WTC11 (cell line): Measurements from ENCODE around the gene RASSF8. TPM values are rescaled to one million over a fixed set of nuclear protein-coding genes. Genes with fewer than 3 reads are reported as not detected.

Experiments
- ATAC-seq: fragments of 200-7000 bp; cut with Tn5 transposase; 2 replicates; pipeline ENCODE4 v1.10.0; 2021; ENCODE audit warnings: mild to moderate bottlenecking, moderate library complexity
- CTCF ChIA-PET: fragments of 300-600 bp; sonication (Branson Sonifier 250); formaldehyde crosslinking; loops from one replicate; lab custom pipeline; 2021; ENCODE audit warnings: antibody characterized with exemption; lab: Charles Lee
- POLR2A ChIA-PET: fragments of 350-600 bp; sonication (Branson Sonifier 250); formaldehyde crosslinking; loops from one replicate; lab custom pipeline; 2021; ENCODE audit warnings: antibody characterized with exemption; lab: Charles Lee
- DNase-seq: peaks from one replicate; pipeline ENCODE4 v3.0.0; 2021; ENCODE audit warnings: low spot score
- H3K27ac Mint-ChIP-seq: 2 replicates; pipeline ENCODE4 v1.8.0; 2021; ENCODE audit warnings: mixed read lengths
- H3K27me3 Mint-ChIP-seq: 2 replicates; pipeline ENCODE4 v1.8.0; 2021; ENCODE audit warnings: low read depth, mild to moderate bottlenecking, moderate library complexity, mixed read lengths
- H3K36me3 Mint-ChIP-seq: 2 replicates; pipeline ENCODE4 v1.8.0; 2021; ENCODE audit warnings: mixed read lengths
- H3K4me1 Mint-ChIP-seq: 2 replicates; pipeline ENCODE4 v1.8.0; 2022; ENCODE audit warnings: mixed read lengths
- H3K4me3 Mint-ChIP-seq: 2 replicates; pipeline ENCODE4 v1.8.0; 2021; ENCODE audit warnings: mild to moderate bottlenecking, moderate library complexity, mixed read lengths
- H3K9me3 Mint-ChIP-seq: 2 replicates; pipeline ENCODE4 v1.8.0; 2021; ENCODE audit warnings: mixed read lengths
- CREM ChIP-seq: sonication (generic); formaldehyde crosslinking; IDR thresholded peaks from 2 replicates; pipeline ENCODE4 v1.8.1; 2022; ENCODE audit warnings: mild to moderate bottlenecking, missing genetic modification reagents, moderate library complexity
- CTCF ChIP-seq: fragments of 200-600 bp; IDR thresholded peaks from 2 replicates; pipeline ENCODE4 v1.8.0; 2022; ENCODE audit warnings: antibody characterized with exemption
- ELF4 ChIP-seq: sonication (generic); formaldehyde crosslinking; IDR thresholded peaks from 2 replicates; pipeline ENCODE4 v1.8.1; 2022; ENCODE audit warnings: low read depth, mild to moderate bottlenecking, moderate library complexity, missing genetic modification reagents
- FOXK1 ChIP-seq: sonication (generic); formaldehyde crosslinking; IDR thresholded peaks from 2 replicates; pipeline ENCODE4 v1.8.0; 2022; ENCODE audit warnings: mild to moderate bottlenecking, moderate library complexity, missing genetic modification reagents
- GRHL2 ChIP-seq: fragments of 250-450 bp; sonication (Bioruptor Pico); IDR thresholded peaks from 2 replicates; pipeline ENCODE4 v1.8.0; 2022; ENCODE audit warnings: mild to moderate bottlenecking, moderate library complexity; ENCODE audit not compliant: insufficient replicate concordance, severe bottlenecking
- JAZF1 ChIP-seq: fragments of 250-450 bp; sonication (Bioruptor Pico); IDR thresholded peaks from 2 replicates; pipeline ENCODE4 v1.9.0; 2021; ENCODE audit warnings: moderate library complexity, mild to moderate bottlenecking, inconsistent platforms
- NFATC4 ChIP-seq: fragments of 250-450 bp; sonication (Bioruptor Pico); IDR thresholded peaks from 2 replicates; pipeline ENCODE4 v1.9.0; 2021; ENCODE audit warnings: mild to moderate bottlenecking
- NR2C2 ChIP-seq: sonication (generic); formaldehyde crosslinking; IDR thresholded peaks from 2 replicates; pipeline ENCODE4 v1.8.0; 2022; ENCODE audit warnings: mild to moderate bottlenecking, missing genetic modification reagents
- OVOL2 ChIP-seq: fragments of 250-450 bp; sonication (Bioruptor Pico); IDR thresholded peaks from 2 replicates; pipeline ENCODE4 v1.9.0; 2021; ENCODE audit warnings: mild to moderate bottlenecking, borderline replicate concordance
- PREB ChIP-seq: sonication (generic); formaldehyde crosslinking; IDR thresholded peaks from 2 replicates; pipeline ENCODE4 v1.8.1; 2022; ENCODE audit warnings: mild to moderate bottlenecking, missing genetic modification reagents, moderate library complexity, borderline replicate concordance
- SMAD3 ChIP-seq: sonication (generic); formaldehyde crosslinking; IDR thresholded peaks from 2 replicates; pipeline ENCODE4 v1.8.0; 2022; ENCODE audit warnings: missing genetic modification reagents, mild to moderate bottlenecking, borderline replicate concordance
- USF2 ChIP-seq: sonication (generic); formaldehyde crosslinking; IDR thresholded peaks from 2 replicates; pipeline ENCODE4 v1.8.1; 2023; ENCODE audit warnings: mild to moderate bottlenecking, missing genetic modification reagents, moderate library complexity
- ZNF121 ChIP-seq: sonication (generic); formaldehyde crosslinking; IDR thresholded peaks from 2 replicates; pipeline ENCODE4 v1.8.0; 2023; ENCODE audit warnings: missing genetic modification reagents
- ZNF263 ChIP-seq: sonication (generic); formaldehyde crosslinking; IDR thresholded peaks from 2 replicates; pipeline ENCODE4 v1.8.1; 2022; ENCODE audit warnings: low read depth, mild to moderate bottlenecking, moderate library complexity, missing genetic modification reagents
- ZNF317 ChIP-seq: sonication (generic); formaldehyde crosslinking; IDR thresholded peaks from 2 replicates; pipeline ENCODE4 v1.8.1; 2023; ENCODE audit warnings: low read depth, mild to moderate bottlenecking, moderate library complexity, missing genetic modification reagents, borderline replicate concordance
- ZNF512 ChIP-seq: sonication (generic); formaldehyde crosslinking; IDR thresholded peaks from 2 replicates; pipeline ENCODE4 v1.8.1; 2022; ENCODE audit warnings: missing genetic modification reagents, borderline replicate concordance
- total RNA-seq: library from RNA; stranded (reverse); gene quantifications from 3 replicates; pipeline ENCODE4 v1.2.3, GENCODE V29; 2021
- TF ChIP-seq, protein P1 (sequence below): sonication (generic); formaldehyde crosslinking; conservative IDR thresholded peaks from 2 replicates; pipeline ENCODE4 v1.8.1; 2023; ENCODE audit warnings: mild to moderate bottlenecking, low read depth, missing genetic modification reagents, moderate library complexity
- TF ChIP-seq, protein P2 (sequence below): sonication (generic); formaldehyde crosslinking; IDR thresholded peaks from 2 replicates; pipeline ENCODE4 v1.8.0; 2023; ENCODE audit warnings: missing genetic modification reagents, mild to moderate bottlenecking, borderline replicate concordance
- TF ChIP-seq, protein P3 (sequence below): sonication (generic); formaldehyde crosslinking; IDR thresholded peaks from 2 replicates; pipeline ENCODE4 v1.8.1; 2023; ENCODE audit warnings: mild to moderate bottlenecking, missing genetic modification reagents

RASSF8 gene
- total RNA-seq, 1 experiment from 2014 or later = 48.6 TPM

DNA sequence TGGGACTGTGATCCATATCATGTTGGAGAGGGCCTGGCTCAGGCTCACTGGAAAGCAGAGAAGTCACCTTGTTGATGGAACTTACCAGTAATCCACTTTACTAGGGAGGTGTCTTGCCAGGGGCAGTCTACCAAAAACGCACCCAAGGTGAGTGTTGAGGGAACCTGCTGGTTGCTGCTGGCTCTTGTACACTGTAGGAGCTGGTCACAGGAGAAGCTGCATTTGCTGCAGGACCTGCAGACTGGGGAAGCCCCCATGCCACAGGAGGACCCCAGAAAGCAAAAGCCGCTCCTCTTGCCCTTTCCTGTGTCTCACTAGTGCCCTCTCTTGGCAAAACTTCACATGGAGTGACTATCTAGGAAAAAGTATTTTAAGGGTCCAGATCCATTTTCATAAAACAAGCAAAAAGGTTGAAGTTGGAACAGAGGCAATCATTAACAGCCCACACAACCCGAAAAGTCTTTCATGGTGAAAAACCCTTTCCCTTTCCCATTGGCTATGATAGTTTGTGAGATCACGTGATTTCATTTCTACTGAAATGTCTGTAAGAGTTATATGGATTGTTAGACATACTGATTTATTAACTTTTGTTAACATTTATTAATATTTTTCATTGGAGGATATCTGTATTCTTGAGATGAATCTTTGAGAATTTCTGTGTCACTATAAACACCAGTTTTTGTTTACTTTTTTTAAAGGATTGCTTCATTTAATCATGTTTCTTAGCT is 59.2 kb downstream of the RASSF8 start:
- H3K4me1 Mint-ChIP-seq = peaks cover 45% of the 10 kb centered on the region
- CTCF ChIA-PET = interaction anchor here (0.7 to 2.7 kb wide), 4 partner anchors 17 to 582 kb away, joined by 3 to 9 read pairs (median 4); no protein-coding TSS in a partner anchor
- H3K36me3 Mint-ChIP-seq = no peaks in the 10 kb centered on the region
- DNase-seq (peak; percentile 41), ATAC-seq (peak; percentile 70)
- H3K27me3 Mint-ChIP-seq = no peaks in the 10 kb centered on the region
- no peaks in the 10 kb centered on the region for H3K9me3 Mint-ChIP-seq
- POLR2A ChIA-PET = no interaction called here
- TF ChIP-seq, protein P1, sequence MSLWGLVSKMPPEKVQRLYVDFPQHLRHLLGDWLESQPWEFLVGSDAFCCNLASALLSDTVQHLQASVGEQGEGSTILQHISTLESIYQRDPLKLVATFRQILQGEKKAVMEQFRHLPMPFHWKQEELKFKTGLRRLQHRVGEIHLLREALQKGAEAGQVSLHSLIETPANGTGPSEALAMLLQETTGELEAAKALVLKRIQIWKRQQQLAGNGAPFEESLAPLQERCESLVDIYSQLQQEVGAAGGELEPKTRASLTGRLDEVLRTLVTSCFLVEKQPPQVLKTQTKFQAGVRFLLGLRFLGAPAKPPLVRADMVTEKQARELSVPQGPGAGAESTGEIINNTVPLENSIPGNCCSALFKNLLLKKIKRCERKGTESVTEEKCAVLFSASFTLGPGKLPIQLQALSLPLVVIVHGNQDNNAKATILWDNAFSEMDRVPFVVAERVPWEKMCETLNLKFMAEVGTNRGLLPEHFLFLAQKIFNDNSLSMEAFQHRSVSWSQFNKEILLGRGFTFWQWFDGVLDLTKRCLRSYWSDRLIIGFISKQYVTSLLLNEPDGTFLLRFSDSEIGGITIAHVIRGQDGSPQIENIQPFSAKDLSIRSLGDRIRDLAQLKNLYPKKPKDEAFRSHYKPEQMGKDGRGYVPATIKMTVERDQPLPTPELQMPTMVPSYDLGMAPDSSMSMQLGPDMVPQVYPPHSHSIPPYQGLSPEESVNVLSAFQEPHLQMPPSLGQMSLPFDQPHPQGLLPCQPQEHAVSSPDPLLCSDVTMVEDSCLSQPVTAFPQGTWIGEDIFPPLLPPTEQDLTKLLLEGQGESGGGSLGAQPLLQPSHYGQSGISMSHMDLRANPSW (CRISPR knock-in tag) = no peak
- no peak for TF ChIP-seq ZNF317 (CRISPR knock-in tag)
- TF ChIP-seq, protein P2, sequence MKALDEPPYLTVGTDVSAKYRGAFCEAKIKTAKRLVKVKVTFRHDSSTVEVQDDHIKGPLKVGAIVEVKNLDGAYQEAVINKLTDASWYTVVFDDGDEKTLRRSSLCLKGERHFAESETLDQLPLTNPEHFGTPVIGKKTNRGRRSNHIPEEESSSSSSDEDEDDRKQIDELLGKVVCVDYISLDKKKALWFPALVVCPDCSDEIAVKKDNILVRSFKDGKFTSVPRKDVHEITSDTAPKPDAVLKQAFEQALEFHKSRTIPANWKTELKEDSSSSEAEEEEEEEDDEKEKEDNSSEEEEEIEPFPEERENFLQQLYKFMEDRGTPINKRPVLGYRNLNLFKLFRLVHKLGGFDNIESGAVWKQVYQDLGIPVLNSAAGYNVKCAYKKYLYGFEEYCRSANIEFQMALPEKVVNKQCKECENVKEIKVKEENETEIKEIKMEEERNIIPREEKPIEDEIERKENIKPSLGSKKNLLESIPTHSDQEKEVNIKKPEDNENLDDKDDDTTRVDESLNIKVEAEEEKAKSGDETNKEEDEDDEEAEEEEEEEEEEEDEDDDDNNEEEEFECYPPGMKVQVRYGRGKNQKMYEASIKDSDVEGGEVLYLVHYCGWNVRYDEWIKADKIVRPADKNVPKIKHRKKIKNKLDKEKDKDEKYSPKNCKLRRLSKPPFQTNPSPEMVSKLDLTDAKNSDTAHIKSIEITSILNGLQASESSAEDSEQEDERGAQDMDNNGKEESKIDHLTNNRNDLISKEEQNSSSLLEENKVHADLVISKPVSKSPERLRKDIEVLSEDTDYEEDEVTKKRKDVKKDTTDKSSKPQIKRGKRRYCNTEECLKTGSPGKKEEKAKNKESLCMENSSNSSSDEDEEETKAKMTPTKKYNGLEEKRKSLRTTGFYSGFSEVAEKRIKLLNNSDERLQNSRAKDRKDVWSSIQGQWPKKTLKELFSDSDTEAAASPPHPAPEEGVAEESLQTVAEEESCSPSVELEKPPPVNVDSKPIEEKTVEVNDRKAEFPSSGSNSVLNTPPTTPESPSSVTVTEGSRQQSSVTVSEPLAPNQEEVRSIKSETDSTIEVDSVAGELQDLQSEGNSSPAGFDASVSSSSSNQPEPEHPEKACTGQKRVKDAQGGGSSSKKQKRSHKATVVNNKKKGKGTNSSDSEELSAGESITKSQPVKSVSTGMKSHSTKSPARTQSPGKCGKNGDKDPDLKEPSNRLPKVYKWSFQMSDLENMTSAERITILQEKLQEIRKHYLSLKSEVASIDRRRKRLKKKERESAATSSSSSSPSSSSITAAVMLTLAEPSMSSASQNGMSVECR (CRISPR knock-in tag) = no peak
- TF ChIP-seq, protein P3, sequence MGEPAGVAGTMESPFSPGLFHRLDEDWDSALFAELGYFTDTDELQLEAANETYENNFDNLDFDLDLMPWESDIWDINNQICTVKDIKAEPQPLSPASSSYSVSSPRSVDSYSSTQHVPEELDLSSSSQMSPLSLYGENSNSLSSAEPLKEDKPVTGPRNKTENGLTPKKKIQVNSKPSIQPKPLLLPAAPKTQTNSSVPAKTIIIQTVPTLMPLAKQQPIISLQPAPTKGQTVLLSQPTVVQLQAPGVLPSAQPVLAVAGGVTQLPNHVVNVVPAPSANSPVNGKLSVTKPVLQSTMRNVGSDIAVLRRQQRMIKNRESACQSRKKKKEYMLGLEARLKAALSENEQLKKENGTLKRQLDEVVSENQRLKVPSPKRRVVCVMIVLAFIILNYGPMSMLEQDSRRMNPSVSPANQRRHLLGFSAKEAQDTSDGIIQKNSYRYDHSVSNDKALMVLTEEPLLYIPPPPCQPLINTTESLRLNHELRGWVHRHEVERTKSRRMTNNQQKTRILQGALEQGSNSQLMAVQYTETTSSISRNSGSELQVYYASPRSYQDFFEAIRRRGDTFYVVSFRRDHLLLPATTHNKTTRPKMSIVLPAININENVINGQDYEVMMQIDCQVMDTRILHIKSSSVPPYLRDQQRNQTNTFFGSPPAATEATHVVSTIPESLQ (CRISPR knock-in tag) = no peak
- TF ChIP-seq NR2C2 (CRISPR knock-in tag) = no peak
- peak; percentile 44 for TF ChIP-seq CTCF
- no peak for TF ChIP-seq SMAD3 (CRISPR knock-in tag)
- H3K4me3 Mint-ChIP-seq = no peak overlapping the region
- H3K27ac Mint-ChIP-seq = no peak overlapping the region

GRCh38 chr12:26018926-26019325 is 60.4 kb downstream of the RASSF8 start:
- Mint-ChIP-seq H3K4me1 (peaks cover 45% of the 10 kb centered on the region), H3K36me3 (peaks cover 3% of the 10 kb centered on the region; the same call in 1 of the 2 replicates), H3K27me3 (no peaks in the 10 kb centered on the region), H3K27ac (no peak overlapping the region), H3K9me3 (no peaks in the 10 kb centered on the region), H3K4me3 (no peak overlapping the region)
- POLR2A ChIA-PET = no interaction called here
- CTCF ChIA-PET = interaction anchor here (1.0 kb wide), 1 partner anchor 73 kb away, joined by 3 read pairs; no protein-coding TSS in a partner anchor
- DNase-seq (no peak), ATAC-seq (no peak)
- TF ChIP-seq PREB (CRISPR knock-in tag) (no peak), ZNF121 (CRISPR knock-in tag) (no peak), USF2 (CRISPR knock-in tag) (no peak), ZNF512 (CRISPR knock-in tag) (no peak), ELF4 (CRISPR knock-in tag) (no peak), CREM (CRISPR knock-in tag) (no peak), OVOL2 (no peak), GRHL2 (CRISPR knock-in tag) (no peak), FOXK1 (no peak), NFATC4 (CRISPR knock-in tag) (no peak), ZNF263 (CRISPR knock-in tag) (no peak), JAZF1 (CRISPR knock-in tag) (no peak)
